Peyer's patch (tissue), 4 donors: Measurements from ENCODE around the gene TTC9C.

Experiments
- POLR2A ChIP-seq, 2 donors: fragments of 450-650 bp; IDR thresholded peaks; one replicate each; pipeline ENCODE4 v1.5.1; 2017; ENCODE audit warnings: antibody characterized with exemption in 2 of 2, mild to moderate bottlenecking in 2 of 2, moderate library complexity in 2 of 2
- TF ChIP-seq, protein P1 (sequence below), 6 experiments: fragments of 450-650 bp in 4 of 6; fragments of 200-600 bp in 2 of 6; sonication (generic) in 1 of 6; IDR thresholded peaks; one replicate each; pipeline ENCODE4 v1.5.1; 2017 to 2019; ENCODE audit warnings: antibody characterized with exemption in 6 of 6, mild to moderate bottlenecking in 3 of 6, moderate library complexity in 1 of 6

DNA sequence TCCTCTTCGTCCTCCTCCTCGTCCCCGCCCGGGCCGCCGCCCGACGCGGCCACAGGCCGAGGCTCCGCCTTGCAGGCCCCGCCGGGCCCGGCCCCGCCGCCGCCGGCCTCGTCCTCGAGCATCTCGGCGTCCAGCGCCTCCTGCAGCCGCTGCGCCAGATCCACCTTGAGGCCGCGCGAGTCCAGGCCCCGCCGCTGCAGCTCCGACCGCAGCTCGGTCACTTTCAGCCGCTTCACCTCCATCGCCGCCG lies 1.4 kb upstream of the TTC9C start:
- TF ChIP-seq, protein P1, sequence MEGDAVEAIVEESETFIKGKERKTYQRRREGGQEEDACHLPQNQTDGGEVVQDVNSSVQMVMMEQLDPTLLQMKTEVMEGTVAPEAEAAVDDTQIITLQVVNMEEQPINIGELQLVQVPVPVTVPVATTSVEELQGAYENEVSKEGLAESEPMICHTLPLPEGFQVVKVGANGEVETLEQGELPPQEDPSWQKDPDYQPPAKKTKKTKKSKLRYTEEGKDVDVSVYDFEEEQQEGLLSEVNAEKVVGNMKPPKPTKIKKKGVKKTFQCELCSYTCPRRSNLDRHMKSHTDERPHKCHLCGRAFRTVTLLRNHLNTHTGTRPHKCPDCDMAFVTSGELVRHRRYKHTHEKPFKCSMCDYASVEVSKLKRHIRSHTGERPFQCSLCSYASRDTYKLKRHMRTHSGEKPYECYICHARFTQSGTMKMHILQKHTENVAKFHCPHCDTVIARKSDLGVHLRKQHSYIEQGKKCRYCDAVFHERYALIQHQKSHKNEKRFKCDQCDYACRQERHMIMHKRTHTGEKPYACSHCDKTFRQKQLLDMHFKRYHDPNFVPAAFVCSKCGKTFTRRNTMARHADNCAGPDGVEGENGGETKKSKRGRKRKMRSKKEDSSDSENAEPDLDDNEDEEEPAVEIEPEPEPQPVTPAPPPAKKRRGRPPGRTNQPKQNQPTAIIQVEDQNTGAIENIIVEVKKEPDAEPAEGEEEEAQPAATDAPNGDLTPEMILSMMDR (IDR thresholded peaks at IDR 0.05), result no peak
- no peak for TF ChIP-seq POLR2A (IDR thresholded peaks at IDR 0.05)
